Measurements from ENCODE around the gene RAD21L1.

Gene RAD21L1

GRCh38 chr20:1273366-1273765, 47.5 kb downstream of the RAD21L1 start:
- no peak for DNase-seq (ENCODE audit: low spot score)

GRCh38 chr20:1274485-1275311, 48.9 kb downstream of the RAD21L1 start:
- no peak for DNase-seq (ENCODE audit: low spot score)

DNA sequence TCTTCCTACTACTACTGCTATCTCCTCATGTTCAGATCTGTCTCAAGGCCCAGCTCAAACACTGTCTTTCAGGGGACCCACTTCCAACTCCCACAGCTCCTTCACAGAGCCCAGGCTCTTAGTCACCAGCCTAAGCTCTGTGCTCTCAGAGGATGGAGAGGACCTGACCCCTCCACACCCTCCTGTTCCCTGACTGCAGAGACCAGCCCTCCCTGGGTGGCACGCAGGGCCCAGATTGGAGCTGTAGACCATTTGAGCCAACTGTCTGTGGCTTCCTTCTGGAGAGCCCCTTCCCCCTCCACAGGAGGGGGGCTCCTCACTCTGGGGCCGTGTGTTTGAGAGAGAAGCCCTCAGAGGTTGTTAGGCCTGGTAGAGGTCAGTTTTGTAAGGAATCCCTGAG, 50.1 kb downstream of the RAD21L1 start:
- no peak for DNase-seq (ENCODE audit: low spot score)

GRCh38 chr20:1277529-1278322, 51.9 kb downstream of the RAD21L1 start:
- DNase-seq (ENCODE audit: low spot score): no peak

- no peak for DNase-seq (ENCODE audit: low spot score)
Measured at GRCh38 chr20:1278993-1279392, 53.1 kb downstream of the RAD21L1 start.

- no peak for DNase-seq (ENCODE audit: low spot score)
Measured at GRCh38 chr20:1280195-1281102, 54.6 kb downstream of the RAD21L1 start.

DNA sequence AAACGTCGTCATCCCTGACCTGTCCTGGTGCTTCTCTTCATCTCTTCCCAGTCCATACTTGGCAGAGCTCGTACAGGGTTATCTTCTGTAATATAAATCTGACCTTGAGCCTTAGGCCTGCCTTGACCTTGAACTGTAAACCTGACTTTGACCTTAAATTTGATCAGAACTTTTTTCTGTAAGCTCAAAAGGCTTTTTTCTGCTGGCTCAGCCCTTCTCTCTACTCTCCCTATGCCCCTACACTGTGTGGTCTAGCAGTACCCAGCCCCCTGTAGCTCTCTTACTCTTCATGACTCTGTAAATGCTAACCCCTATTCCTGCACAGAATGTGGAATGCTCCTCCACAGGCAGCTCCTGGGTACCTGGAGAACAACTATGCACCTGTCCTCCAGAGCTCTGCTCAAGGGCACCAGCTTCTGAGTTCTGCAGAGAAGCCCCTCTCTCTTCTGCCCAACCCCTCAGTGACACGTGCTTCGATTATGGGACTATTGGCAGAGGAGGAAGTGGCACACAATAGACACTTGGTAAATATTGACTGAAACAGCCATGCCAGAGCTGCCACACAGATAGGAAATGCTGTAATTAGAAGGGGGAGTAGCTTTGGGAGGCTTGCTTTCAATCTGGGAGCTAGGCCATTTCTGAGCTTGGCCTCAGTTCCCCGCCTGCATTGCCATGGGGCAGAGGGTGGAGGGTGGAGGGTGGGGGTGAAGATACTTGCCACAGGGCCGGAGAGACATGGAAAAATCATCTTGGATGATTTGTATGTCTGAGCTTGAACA, 55.6 kb downstream of the RAD21L1 start:
- no peak for DNase-seq (ENCODE audit: low spot score)

DNA sequence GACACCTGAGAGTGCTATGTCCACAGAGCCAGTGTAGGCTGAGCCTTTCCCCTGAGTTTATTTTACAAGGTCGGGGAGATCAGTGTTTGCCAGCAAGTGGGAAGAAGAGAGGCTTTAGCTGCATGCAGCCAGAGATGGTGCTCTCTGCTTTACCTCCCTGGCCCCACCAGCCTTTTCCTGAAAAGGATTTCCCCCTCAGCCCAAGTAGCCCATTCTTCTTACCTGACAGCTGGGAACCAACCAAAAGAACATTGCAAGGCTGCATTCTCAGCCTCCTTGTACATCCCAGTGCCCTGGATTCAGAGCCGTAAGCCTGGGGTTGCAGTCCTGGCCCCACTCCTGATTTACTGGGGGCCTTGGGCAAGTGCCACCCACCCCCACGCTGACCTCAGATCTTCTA, 57.1 kb downstream of the RAD21L1 start:
- no peak for DNase-seq (ENCODE audit: low spot score)

DNA sequence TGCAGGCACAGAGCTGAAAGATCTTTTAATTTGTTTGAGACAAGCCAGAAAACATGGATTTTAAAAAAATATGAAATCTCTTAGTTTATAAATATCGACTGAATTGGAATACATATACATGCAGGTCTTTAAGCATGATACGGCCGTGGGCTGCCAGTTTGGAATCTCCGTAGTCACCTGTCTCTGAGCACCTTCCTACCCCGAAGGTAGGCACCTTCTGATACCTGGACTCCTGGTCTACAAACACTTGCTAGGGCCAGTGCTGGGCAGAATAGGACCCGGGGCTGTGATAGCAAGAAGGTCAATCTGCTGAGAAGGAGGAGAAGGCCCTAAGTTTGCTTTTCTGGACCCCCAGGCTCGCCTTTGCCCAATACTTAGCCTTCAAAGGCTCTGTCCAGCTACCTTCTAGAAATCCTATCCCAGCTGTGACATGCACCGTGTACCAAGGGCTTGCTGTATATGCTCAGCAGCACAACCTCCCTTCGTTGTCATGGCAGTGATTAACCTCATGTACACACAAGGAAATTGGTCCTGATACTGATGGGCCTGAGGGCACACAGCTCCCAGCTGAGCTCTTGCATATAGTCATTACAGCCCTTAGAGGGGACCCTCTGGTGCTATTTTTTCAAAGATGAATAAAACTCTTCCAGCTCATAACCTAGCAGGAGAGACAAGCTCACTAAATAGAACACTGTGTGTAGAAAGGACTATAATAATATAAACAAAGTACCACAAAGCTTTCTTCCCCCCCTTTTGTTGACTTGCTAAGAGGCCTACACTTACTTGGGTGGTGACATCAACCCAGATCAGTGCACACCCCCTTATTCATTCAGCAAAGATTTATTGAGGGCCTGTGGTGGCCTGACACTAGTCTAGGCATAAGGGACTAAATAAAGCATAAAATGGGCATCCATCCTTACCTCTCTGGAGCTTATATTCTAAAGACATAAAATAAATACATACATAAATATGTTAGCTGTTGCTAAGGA, 58.0 kb downstream of the RAD21L1 start:
- no peak for DNase-seq (ENCODE audit: low spot score)

DNA sequence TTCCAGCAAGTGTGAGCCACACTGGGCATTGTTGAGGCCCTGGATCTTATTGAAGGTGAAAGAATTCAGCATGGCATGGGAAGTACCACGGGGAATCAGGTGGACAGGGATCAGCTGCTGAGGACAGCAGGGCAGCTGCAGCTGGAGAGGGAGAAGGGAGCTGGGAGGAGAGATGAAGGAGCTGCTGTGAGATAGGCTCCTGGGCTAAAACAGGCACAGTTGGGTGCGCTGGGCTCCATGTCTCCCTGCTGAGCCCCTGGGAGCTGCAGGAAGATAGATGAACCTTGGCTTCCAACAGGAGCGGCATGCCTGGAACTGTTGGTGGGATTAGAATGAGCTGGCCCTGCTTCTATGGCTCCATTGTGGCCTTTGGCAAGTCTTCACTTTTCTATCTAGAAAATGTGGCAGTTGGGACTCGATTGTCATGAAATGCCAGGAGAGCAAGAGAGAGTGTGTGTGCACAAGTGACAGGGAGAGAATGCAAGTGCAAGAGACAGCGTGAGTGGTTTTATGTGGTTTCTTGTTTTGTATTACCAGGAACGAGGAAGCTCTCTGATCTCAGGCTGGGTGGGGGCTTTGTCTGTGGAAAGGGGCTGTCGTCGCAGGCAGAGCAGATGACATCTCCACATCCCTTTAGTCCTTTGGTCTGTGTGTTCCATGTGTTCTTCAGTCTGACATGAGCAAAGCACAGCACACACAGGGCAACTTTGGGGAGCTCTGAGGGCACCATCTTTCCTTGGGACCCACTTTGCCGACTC, 60.6 kb downstream of the RAD21L1 start:
- no peak for DNase-seq (ENCODE audit: low spot score)

DNA sequence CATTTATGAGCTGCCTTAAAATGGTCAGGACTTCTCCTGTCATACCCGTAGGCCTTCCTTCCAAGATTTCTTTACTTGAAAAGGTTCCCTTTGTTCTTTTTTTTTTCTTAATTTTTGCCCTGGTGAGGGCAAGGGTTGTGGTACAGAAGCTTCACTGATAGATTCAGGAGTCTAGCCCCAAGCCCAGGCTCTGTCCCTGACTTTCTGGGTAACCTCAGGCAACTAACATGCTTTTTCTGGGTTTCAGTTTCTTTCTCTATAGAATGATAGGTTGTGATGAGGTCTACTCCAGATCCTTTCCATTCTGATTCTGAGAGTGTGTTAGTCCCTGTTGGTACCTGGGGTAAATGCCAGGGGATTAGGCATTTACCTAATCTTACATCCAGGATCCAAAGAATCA, 61.5 kb downstream of the RAD21L1 start:
- no peak for DNase-seq (ENCODE audit: low spot score)

DNA sequence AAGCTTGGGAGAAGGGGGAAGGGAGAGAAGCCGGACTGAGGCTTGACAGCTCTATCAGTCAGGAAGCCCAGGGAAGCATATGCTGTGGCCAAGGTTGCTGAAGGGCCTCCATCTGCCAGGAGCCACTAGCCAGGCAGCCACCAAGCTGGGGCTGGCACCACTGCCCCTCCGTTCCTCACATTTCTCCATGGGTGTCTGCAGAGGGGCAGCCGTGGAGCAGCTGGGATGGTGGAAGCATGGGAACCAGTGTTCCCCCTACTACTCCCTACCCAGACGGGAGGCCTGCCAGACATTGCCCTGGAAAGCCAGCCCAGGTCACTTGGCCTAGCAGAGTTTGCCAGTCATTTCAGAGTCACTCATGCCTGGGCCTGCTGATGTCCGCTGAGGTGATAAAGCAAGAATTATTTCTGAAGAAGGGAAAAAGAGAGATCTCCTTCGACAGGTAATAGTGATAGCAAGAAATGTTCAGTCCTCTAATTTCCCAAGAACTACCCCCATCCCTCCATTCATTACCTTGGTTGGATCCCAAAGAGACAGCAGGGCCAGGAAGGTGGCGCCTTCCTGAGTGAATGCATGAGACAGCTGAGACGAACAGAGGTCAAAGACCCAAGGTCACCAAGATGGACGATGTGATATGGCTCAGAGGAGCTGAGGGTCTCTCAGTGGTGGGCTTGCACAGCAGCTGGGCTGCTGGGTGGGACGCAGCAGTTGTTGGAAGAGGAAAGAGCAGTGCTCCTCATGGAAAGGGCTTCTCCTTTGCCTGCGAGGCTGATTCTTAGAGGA, 62.1 kb downstream of the RAD21L1 start:
- no peak for DNase-seq (ENCODE audit: low spot score)

GRCh38 chr20:1291191-1291741, 65.4 kb downstream of the RAD21L1 start:
- peak; percentile 40 for DNase-seq (ENCODE audit: low spot score)

GRCh38 chr20:1292620-1293019, 66.8 kb downstream of the RAD21L1 start:
- DNase-seq (ENCODE audit: low spot score): no peak

GRCh38 chr20:1293641-1294379, 68.0 kb downstream of the RAD21L1 start:
- DNase-seq (ENCODE audit: low spot score): no peak

GRCh38 chr20:1294497-1294896, 68.7 kb downstream of the RAD21L1 start:
- no peak for DNase-seq (ENCODE audit: low spot score)

DNA sequence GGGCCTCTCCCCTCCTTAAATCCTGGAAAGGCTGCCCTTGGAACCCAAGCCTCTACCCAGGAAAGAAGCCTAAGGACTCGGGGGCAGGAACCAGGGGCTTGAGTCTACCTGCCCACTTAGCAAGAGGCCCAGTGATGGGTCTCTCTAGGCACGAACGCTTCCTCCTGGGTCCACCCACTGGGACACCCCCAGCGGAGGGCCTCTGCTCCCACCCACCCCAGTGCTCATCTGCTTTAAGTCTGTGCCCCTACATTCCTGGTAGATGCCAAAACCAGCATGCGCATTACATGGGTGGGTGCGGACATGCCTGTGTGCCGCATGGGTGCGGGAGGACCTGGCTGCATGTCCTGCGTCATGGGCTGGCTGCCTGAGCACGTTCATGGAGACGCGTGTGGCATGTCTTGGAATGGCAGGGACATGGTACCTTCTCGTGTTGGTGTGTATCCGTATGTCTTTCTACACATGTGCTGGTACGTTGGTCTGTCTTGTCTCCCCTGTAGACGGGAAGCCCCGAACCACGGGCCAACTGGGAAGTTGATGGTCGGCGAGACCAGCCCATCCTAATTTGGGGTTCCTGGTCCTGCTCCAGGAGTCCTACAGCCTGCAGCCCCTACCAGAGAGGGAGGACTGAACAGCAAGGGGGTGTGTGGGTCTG, 69.6 kb downstream of the RAD21L1 start:
- no peak for DNase-seq (ENCODE audit: low spot score)

Data from GM03348 (cell line).